ENCODE measurements around the gene PGLYRP4.

- TF ChIP-seq ETV6 (CRISPR knock-in tag; IDR thresholded peaks at IDR 0.05) (no peak), NR1H2 (CRISPR knock-in tag; IDR thresholded peaks at IDR 0.05) (no peak), ZBTB43 (CRISPR knock-in tag; IDR thresholded peaks at IDR 0.05) (no peak), MAX (CRISPR knock-in tag; IDR thresholded peaks at IDR 0.05) (no peak)
Measured at GRCh38 chr1:153341431-153341934, 7.2 kb downstream of the PGLYRP4 start.
